ENCODE results near the gene DLK1. TPM values are rescaled to one million over a fixed set of nuclear protein-coding genes. Genes with fewer than 3 reads are reported as not detected.
A peak's percentile ranks its signal among the peaks of the same experiment; 100 is the strongest.

The DLK1 gene
- total and polyA plus RNA-seq, 4 donors: 0.05 to 9.9 (median 1.2) TPM; not detected in 1

- H3K27me3 ChIP-seq (ENCODE audit: control insufficient read depth in 3 of 3, insufficient read depth in 3 of 3, low read length in 2 of 3): no peaks in the 10 kb centered on the region
- no peak for ATAC-seq (ENCODE audit: insufficient read depth, low FRiP score)
- no peaks in the 10 kb centered on the region for H3K9me3 ChIP-seq (ENCODE audit: control insufficient read depth in 4 of 4, insufficient read depth in 3 of 4, low read length in 3 of 4)
- no peak overlapping the region for H3K27ac ChIP-seq (ENCODE audit: low read depth in 1 of 2, low read length in 1 of 2)
- peak; percentile 43 to 69 (median 43) for DNase-seq
- peaks cover 0 to 59% (median 36%) of the 10 kb centered on the region in 5 donors for H3K4me1 ChIP-seq (ENCODE audit: control insufficient read depth in 5 of 5, insufficient read depth in 5 of 5, low read length in 5 of 5)
- no peak for TF ChIP-seq CTCF (IDR thresholded peaks at IDR 0.05; ENCODE audit: control extremely low read depth, extremely low read depth)
- peak overlapping the region in 1 of 2 donors; percentile 65 for H3K9ac ChIP-seq (ENCODE audit: insufficient read depth in 1 of 2, low read length in 2 of 2)
- 45 to 60% methylated on average over 23 of the region's 23 CpGs for WGBS, 2 donors
- no peaks in the 10 kb centered on the region for H3K36me3 ChIP-seq (ENCODE audit: control insufficient read depth in 4 of 4, insufficient read depth in 4 of 4, low read length in 4 of 4)
- H3K4me3 ChIP-seq: no peak overlapping the region
These were observed 46.1 kb upstream of the DLK1 start for GRCh38 chr14:100680439-100681051.

- Histone ChIP-seq H3K27me3 (ENCODE audit: control insufficient read depth in 3 of 3, insufficient read depth in 3 of 3, low read length in 2 of 3) (no peaks in the 10 kb centered on the region), H3K9me3 (ENCODE audit: control insufficient read depth in 4 of 4, insufficient read depth in 3 of 4, low read length in 3 of 4) (no peaks in the 10 kb centered on the region), H3K4me1 (ENCODE audit: control insufficient read depth in 5 of 5, insufficient read depth in 5 of 5, low read length in 5 of 5) (peaks cover 0 to 59% (median 34%) of the 10 kb centered on the region in 5 donors), H3K27ac (ENCODE audit: low read depth in 1 of 2, low read length in 1 of 2) (no peak overlapping the region), H3K9ac (ENCODE audit: insufficient read depth in 1 of 2, low read length in 2 of 2) (no peak overlapping the region), H3K4me3 (no peak overlapping the region), H3K36me3 (ENCODE audit: control insufficient read depth in 4 of 4, insufficient read depth in 4 of 4, low read length in 4 of 4) (no peaks in the 10 kb centered on the region)
- DNase-seq (no peak), ATAC-seq (ENCODE audit: insufficient read depth, low FRiP score) (no peak)
- 69 to 84% methylated on average over 13 of the region's 13 CpGs for WGBS, 2 donors
- TF ChIP-seq CTCF (IDR thresholded peaks at IDR 0.05; ENCODE audit: control extremely low read depth, extremely low read depth): no peak
These were observed 45.6 kb upstream of the DLK1 start for GRCh38 chr14:100681111-100681510.

- no peak for DNase-seq
- no peak overlapping the region for H3K9ac ChIP-seq (ENCODE audit: insufficient read depth in 1 of 2, low read length in 2 of 2)
- no peak overlapping the region for H3K27ac ChIP-seq (ENCODE audit: low read depth in 1 of 2, low read length in 1 of 2)
- WGBS, 2 donors: 63 to 78% methylated on average over 2 of the region's 2 CpGs
- no peaks in the 10 kb centered on the region for H3K36me3 ChIP-seq (ENCODE audit: control insufficient read depth in 4 of 4, insufficient read depth in 4 of 4, low read length in 4 of 4)
- no peak for TF ChIP-seq CTCF (IDR thresholded peaks at IDR 0.05; ENCODE audit: control extremely low read depth, extremely low read depth)
- H3K9me3 ChIP-seq (ENCODE audit: control insufficient read depth in 4 of 4, insufficient read depth in 3 of 4, low read length in 3 of 4): no peaks in the 10 kb centered on the region
- H3K4me3 ChIP-seq: no peak overlapping the region
- no peak for ATAC-seq (ENCODE audit: insufficient read depth, low FRiP score)
- H3K4me1 ChIP-seq (ENCODE audit: control insufficient read depth in 5 of 5, insufficient read depth in 5 of 5, low read length in 5 of 5): peaks cover 0 to 43% (median 18%) of the 10 kb centered on the region in 5 donors
- no peaks in the 10 kb centered on the region for H3K27me3 ChIP-seq (ENCODE audit: control insufficient read depth in 3 of 3, insufficient read depth in 3 of 3, low read length in 2 of 3)
These were observed 43.9 kb upstream of the DLK1 start for GRCh38 chr14:100682749-100683148.

- Histone ChIP-seq H3K4me3 (no peak overlapping the region), H3K9ac (ENCODE audit: insufficient read depth in 1 of 2, low read length in 2 of 2) (no peak overlapping the region), H3K9me3 (ENCODE audit: control insufficient read depth in 4 of 4, insufficient read depth in 3 of 4, low read length in 3 of 4) (no peaks in the 10 kb centered on the region), H3K27ac (ENCODE audit: low read depth in 1 of 2, low read length in 1 of 2) (no peak overlapping the region), H3K27me3 (ENCODE audit: control insufficient read depth in 3 of 3, insufficient read depth in 3 of 3, low read length in 2 of 3) (no peaks in the 10 kb centered on the region), H3K4me1 (ENCODE audit: control insufficient read depth in 5 of 5, insufficient read depth in 5 of 5, low read length in 5 of 5) (peaks cover 0 to 35% (median 11%) of the 10 kb centered on the region in 5 donors), H3K36me3 (ENCODE audit: control insufficient read depth in 4 of 4, insufficient read depth in 4 of 4, low read length in 4 of 4) (no peaks in the 10 kb centered on the region)
- WGBS, 2 donors: 22 to 34% methylated on average over 7 of the region's 7 CpGs
- DNase-seq: no peak
- TF ChIP-seq CTCF (IDR thresholded peaks at IDR 0.05; ENCODE audit: control extremely low read depth, extremely low read depth): no peak
- no peak for ATAC-seq (ENCODE audit: insufficient read depth, low FRiP score)
These were observed 43.1 kb upstream of the DLK1 start for GRCh38 chr14:100683578-100683977.

All from lung (tissue), 12 donors.